ENCODE data around the gene GALNT7. TPM values are rescaled to one million over a fixed set of nuclear protein-coding genes. Genes with fewer than 3 reads are reported as not detected.

GALNT7 gene
- polyA plus RNA-seq, 3 donors: 12.3 to 29.0 (median 19.7) TPM

DNA sequence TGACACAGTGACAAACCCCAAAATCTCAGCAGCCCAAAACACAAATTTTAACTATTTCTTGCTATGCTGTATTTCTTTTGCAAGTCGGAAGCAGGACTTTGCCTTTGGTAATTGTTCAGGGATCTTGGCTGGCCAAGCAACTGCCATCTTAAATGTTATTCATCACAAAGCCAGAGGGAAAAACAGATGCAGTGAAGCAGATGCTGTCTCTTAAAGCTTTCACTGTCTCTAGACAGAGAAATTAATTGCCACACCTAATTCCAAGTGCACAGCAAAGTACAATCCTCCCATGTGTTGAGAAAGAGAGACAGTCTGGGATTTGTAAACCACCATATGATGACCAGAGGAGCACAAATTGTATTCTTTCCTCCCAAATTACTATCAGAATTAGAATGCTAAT lies 30.0 kb upstream of the GALNT7 start:
- WGBS (ENCODE audit: insufficient coverage): no CpG with 5 or more reads among the region's 1 CpG
- intact Hi-C loops (cut with micrococcal nuclease): no loop called here
- Histone ChIP-seq H3K4me2 (replicated peaks; ENCODE audit: extremely low read depth, low read length, poor library complexity, severe bottlenecking) (no peak overlapping the region), H3K4me3 (replicated peaks in 1 of 3; ENCODE audit: low read depth in 2 of 3, low read length in 3 of 3) (no peak overlapping the region), H4K20me1 (ENCODE audit: insufficient read depth, low read length) (no peaks in the 10 kb centered on the region), H3K79me2 (ENCODE audit: insufficient read depth, low read length) (no peaks in the 10 kb centered on the region), H3K27me3 (ENCODE audit: control insufficient read depth in 2 of 2, insufficient read depth in 2 of 2, low read length in 2 of 2) (no peaks in the 10 kb centered on the region), H3K27ac (ENCODE audit: low read depth in 1 of 2, low read length in 2 of 2) (no peak overlapping the region), H3K36me3 (replicated peaks in 1 of 2; ENCODE audit: control insufficient read depth in 1 of 2, insufficient read depth in 2 of 2, low read length in 2 of 2) (no peaks in the 10 kb centered on the region), H2AFZ (ENCODE audit: insufficient read depth, low read depth, low read length, poor library complexity, severe bottlenecking) (no peak overlapping the region), H3K9me3 (replicated peaks in 1 of 2; ENCODE audit: control insufficient read depth in 1 of 2, insufficient read depth in 1 of 2, low read length in 2 of 2) (peaks cover 0 to 3% of the 10 kb centered on the region in 2 donors), H3K9ac (ENCODE audit: insufficient read depth, low read length, poor library complexity, severe bottlenecking) (no peak overlapping the region), H3K4me1 (ENCODE audit: control insufficient read depth in 1 of 2, insufficient read depth in 2 of 2, low read length in 2 of 2) (no peaks in the 10 kb centered on the region)
- Mint-ChIP-seq H3K27me3 (ENCODE audit: low read depth in 3 of 3) (no peaks in the 10 kb centered on the region), H3K27ac (no peak overlapping the region), H3K4me3 (no peak overlapping the region), H3K36me3 (no peaks in the 10 kb centered on the region), H3K9me3 (peaks cover 0 to 12% (median 2%) of the 10 kb centered on the region in 7 donors), H3K4me1 (no peaks in the 10 kb centered on the region)
- DNase-seq: no peak
- TF ChIP-seq, protein P1, sequence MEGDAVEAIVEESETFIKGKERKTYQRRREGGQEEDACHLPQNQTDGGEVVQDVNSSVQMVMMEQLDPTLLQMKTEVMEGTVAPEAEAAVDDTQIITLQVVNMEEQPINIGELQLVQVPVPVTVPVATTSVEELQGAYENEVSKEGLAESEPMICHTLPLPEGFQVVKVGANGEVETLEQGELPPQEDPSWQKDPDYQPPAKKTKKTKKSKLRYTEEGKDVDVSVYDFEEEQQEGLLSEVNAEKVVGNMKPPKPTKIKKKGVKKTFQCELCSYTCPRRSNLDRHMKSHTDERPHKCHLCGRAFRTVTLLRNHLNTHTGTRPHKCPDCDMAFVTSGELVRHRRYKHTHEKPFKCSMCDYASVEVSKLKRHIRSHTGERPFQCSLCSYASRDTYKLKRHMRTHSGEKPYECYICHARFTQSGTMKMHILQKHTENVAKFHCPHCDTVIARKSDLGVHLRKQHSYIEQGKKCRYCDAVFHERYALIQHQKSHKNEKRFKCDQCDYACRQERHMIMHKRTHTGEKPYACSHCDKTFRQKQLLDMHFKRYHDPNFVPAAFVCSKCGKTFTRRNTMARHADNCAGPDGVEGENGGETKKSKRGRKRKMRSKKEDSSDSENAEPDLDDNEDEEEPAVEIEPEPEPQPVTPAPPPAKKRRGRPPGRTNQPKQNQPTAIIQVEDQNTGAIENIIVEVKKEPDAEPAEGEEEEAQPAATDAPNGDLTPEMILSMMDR (IDR thresholded peaks at IDR 0.05): no peak

DNA sequence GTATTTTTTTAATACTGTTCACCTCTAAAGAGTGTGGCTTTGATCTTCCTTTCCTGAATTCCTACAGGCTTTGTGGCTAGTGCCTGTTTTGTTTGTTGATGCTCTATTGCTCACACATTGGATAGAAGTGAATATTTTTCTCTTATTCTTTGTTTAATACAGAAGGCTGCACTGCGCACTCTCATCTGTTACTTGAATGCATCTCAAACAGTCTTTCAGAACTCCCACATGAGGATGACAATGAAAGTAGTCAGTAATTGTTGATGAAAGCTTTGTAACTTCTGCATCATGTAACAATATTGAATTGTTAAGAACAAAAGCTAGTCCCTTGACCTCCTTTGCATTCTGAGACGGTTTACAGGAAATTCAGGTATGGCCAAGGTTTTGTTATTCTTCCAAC lies 29.1 kb upstream of the GALNT7 start:
- Mint-ChIP-seq H3K27ac (no peak overlapping the region), H3K36me3 (no peaks in the 10 kb centered on the region), H3K4me3 (no peak overlapping the region), H3K27me3 (ENCODE audit: low read depth in 3 of 3) (no peaks in the 10 kb centered on the region), H3K9me3 (peaks cover 0 to 12% (median 2%) of the 10 kb centered on the region in 7 donors), H3K4me1 (no peaks in the 10 kb centered on the region)
- H3K9me3 ChIP-seq (replicated peaks in 1 of 2; ENCODE audit: control insufficient read depth in 1 of 2, insufficient read depth in 1 of 2, low read length in 2 of 2): peaks cover 0 to 3% of the 10 kb centered on the region in 2 donors
- no peaks in the 10 kb centered on the region for H3K79me2 ChIP-seq (ENCODE audit: insufficient read depth, low read length)
- WGBS (ENCODE audit: insufficient coverage): no CpG with 5 or more reads among the region's 2 CpGs
- no peaks in the 10 kb centered on the region for H3K4me1 ChIP-seq (ENCODE audit: control insufficient read depth in 1 of 2, insufficient read depth in 2 of 2, low read length in 2 of 2)
- intact Hi-C loops (cut with micrococcal nuclease): no loop called here
- H3K27ac ChIP-seq (ENCODE audit: low read depth in 1 of 2, low read length in 2 of 2): no peak overlapping the region
- no peaks in the 10 kb centered on the region for H3K27me3 ChIP-seq (ENCODE audit: control insufficient read depth in 2 of 2, insufficient read depth in 2 of 2, low read length in 2 of 2)
- no peak overlapping the region for H2AFZ ChIP-seq (ENCODE audit: insufficient read depth, low read depth, low read length, poor library complexity, severe bottlenecking)
- no peaks in the 10 kb centered on the region for H4K20me1 ChIP-seq (ENCODE audit: insufficient read depth, low read length)
- no peak for DNase-seq
- no peak overlapping the region for H3K4me3 ChIP-seq (replicated peaks in 1 of 3; ENCODE audit: low read depth in 2 of 3, low read length in 3 of 3)
- no peaks in the 10 kb centered on the region for H3K36me3 ChIP-seq (replicated peaks in 1 of 2; ENCODE audit: control insufficient read depth in 1 of 2, insufficient read depth in 2 of 2, low read length in 2 of 2)
- H3K4me2 ChIP-seq (replicated peaks; ENCODE audit: extremely low read depth, low read length, poor library complexity, severe bottlenecking): no peak overlapping the region
- TF ChIP-seq, protein P1 (IDR thresholded peaks at IDR 0.05): no peak
- H3K9ac ChIP-seq (ENCODE audit: insufficient read depth, low read length, poor library complexity, severe bottlenecking): no peak overlapping the region
